H1 (cell line): ENCODE results near the gene NADK. TPM values are rescaled to one million over a fixed set of nuclear protein-coding genes. Genes with fewer than 3 reads are reported as not detected.

ENCODE experiments used
- BCL11A ChIP-seq, 2 experiments: IDR thresholded peaks; one replicate each; pipeline ENCODE4 v1.6.1; 2011; ENCODE audit warnings: low read depth in 2 of 2, low read length in 2 of 2, mild to moderate bottlenecking in 2 of 2
- EZH2 ChIP-seq: fragments of 200-600 bp; sonication (generic); IDR thresholded peaks from 2 replicates; pipeline ENCODE4 v1.7.1; 2012; ENCODE audit warnings: low read depth, mild to moderate bottlenecking, moderate library complexity, low read length, inconsistent platforms; ENCODE audit not compliant: severe bottlenecking
- FOSL1 ChIP-seq: IDR thresholded peaks from 2 replicates; pipeline ENCODE4 v1.6.1; 2011; ENCODE audit warnings: mild to moderate bottlenecking, low read depth, low read length, moderate library complexity; ENCODE audit not compliant: insufficient read depth
- GTF2F1 ChIP-seq: IDR thresholded peaks from 2 replicates; pipeline ENCODE4 v1.6.1; 2012; ENCODE audit warnings: low read depth, low read length, improper control_type of control experiment, borderline replicate concordance
- KDM5A ChIP-seq: fragments of 200-600 bp; IDR thresholded peaks from 2 replicates; pipeline ENCODE4 v1.7.1; 2012; ENCODE audit warnings: mild to moderate bottlenecking, low read length, inconsistent platforms, mixed read lengths
- RNF2 ChIP-seq: fragments of 200-900, 300-1000 bp; sonication (generic); IDR thresholded peaks from 2 replicates; pipeline ENCODE4 v1.7.1; 2016; ENCODE audit warnings: borderline replicate concordance, low read depth, mild to moderate bottlenecking, antibody characterized with exemption, low read length; ENCODE audit not compliant: poor library complexity, severe bottlenecking; ENCODE audit errors: missing control alignments
- ZNF274 ChIP-seq: IDR thresholded peaks from 2 replicates; pipeline ENCODE4 v1.7.0; 2012; ENCODE audit warnings: low read length, borderline replicate concordance; ENCODE audit errors: extremely low read depth
- polyA plus RNA-seq, 7 experiments: library from polyadenylated mRNA; depleted of rRNA in 3 of 7; stranded (reverse) in 5 of 7; unstranded in 2 of 7; fragments of >200 nt in 5 of 7; fragments of 200-250 nt in 2 of 7; gene quantifications; 1 replicate in 5 of 7; 2 replicates in 1 of 7; 4 replicates in 1 of 7; pipeline versions ENCODE4 v1.2.1 to v1.2.3, GENCODE V29; 2011 to 2013; ENCODE audit warnings: missing spikeins in 2 of 7, mixed read lengths in 2 of 7
- total RNA-seq: library from RNA; stranded (reverse); fragmentation: NEBNext Ultra II Directional; extraction: Animal tissue kit (Norgen Biotek cat#: 25700); gene quantifications from 2 replicates; pipeline ENCODE4 v1.2.1, GENCODE V29; 2021

Gene NADK
- total and polyA plus RNA-seq, 2 of the 8 experiments (the other 6 are each of a cell fraction or from before 2014, with no cell fraction given) = 78.0 to 89.7 TPM

- TF ChIP-seq GTF2F1 (no peak), BCL11A (IDR thresholded peaks at IDR 0.05; ENCODE audit: low read depth in 2 of 2, low read length in 2 of 2) (no peak), ZNF274 (no peak), RNF2 (no peak), KDM5A (no peak), EZH2 (no peak), FOSL1 (no peak)
These were observed 24.0 kb downstream of the NADK start (continued) for GRCh38 chr1:1754051-1754815.
